Measurements from ENCODE around the gene PLEKHM3. TPM values are rescaled to one million over a fixed set of nuclear protein-coding genes. Genes with fewer than 3 reads are reported as not detected.

The PLEKHM3 gene
- total RNA-seq, 4 donors from 2014 or later, result 14.9 to 28.3 (median 21.0) TPM

GRCh38 chr2:207891086-207891844 lies 134.1 kb downstream of the PLEKHM3 start:
- 92% methylated on average over 4 of the region's 4 CpGs for WGBS
- peaks cover 12% of the 10 kb centered on the region for H3K4me1 ChIP-seq
- H3K4me3 ChIP-seq, result no peak overlapping the region
- DNase-seq (ENCODE audit: low spot score in 2 of 2), result no peak
- TF ChIP-seq EP300 (IDR thresholded peaks at IDR 0.05) (no peak), POLR2A (IDR thresholded peaks at IDR 0.05) (no peak), CTCF (IDR thresholded peaks at IDR 0.05) (no peak)
- H3K9me3 ChIP-seq, result no peaks in the 10 kb centered on the region
- no peaks in the 10 kb centered on the region for H3K27me3 ChIP-seq
- H3K36me3 ChIP-seq, result no peaks in the 10 kb centered on the region
- no peak overlapping the region for H3K27ac ChIP-seq

- 94% methylated on average over 1 of the region's 1 CpG for WGBS
- no peak for DNase-seq (ENCODE audit: low spot score in 2 of 2)
- Histone ChIP-seq H3K9me3 (no peaks in the 10 kb centered on the region), H3K4me1 (peaks cover 4% of the 10 kb centered on the region), H3K36me3 (no peaks in the 10 kb centered on the region), H3K27me3 (no peaks in the 10 kb centered on the region), H3K27ac (no peak overlapping the region), H3K4me3 (no peak overlapping the region)
- TF ChIP-seq POLR2A (IDR thresholded peaks at IDR 0.05), result no peak
- TF ChIP-seq POLR2AphosphoS5 (IDR thresholded peaks at IDR 0.05), result no peak
- TF ChIP-seq EP300 (IDR thresholded peaks at IDR 0.05), result no peak
- TF ChIP-seq CTCF (IDR thresholded peaks at IDR 0.05), result no peak
Observed at GRCh38 chr2:207887500-207887899, 137.8 kb downstream of the PLEKHM3 start.

- no peak for DNase-seq (ENCODE audit: low spot score in 2 of 2)
- H3K27ac ChIP-seq, result no peak overlapping the region
- no peak overlapping the region for H3K4me3 ChIP-seq
- H3K27me3 ChIP-seq, result no peaks in the 10 kb centered on the region
- H3K9me3 ChIP-seq, result no peaks in the 10 kb centered on the region
- no peak for TF ChIP-seq POLR2A (IDR thresholded peaks at IDR 0.05)
- no peak for TF ChIP-seq POLR2AphosphoS5 (IDR thresholded peaks at IDR 0.05)
- TF ChIP-seq EP300 (IDR thresholded peaks at IDR 0.05), result no peak
- no peak for TF ChIP-seq CTCF (IDR thresholded peaks at IDR 0.05)
- no peaks in the 10 kb centered on the region for H3K4me1 ChIP-seq
- no peaks in the 10 kb centered on the region for H3K36me3 ChIP-seq
- 92% methylated on average over 6 of the region's 6 CpGs for WGBS
Observed at GRCh38 chr2:207885010-207885409, 140.3 kb downstream of the PLEKHM3 start.

GRCh38 chr2:207884127-207884526 lies 141.2 kb downstream of the PLEKHM3 start:
- Histone ChIP-seq H3K4me3 (no peak overlapping the region), H3K27me3 (no peaks in the 10 kb centered on the region), H3K9me3 (no peaks in the 10 kb centered on the region), H3K36me3 (no peaks in the 10 kb centered on the region), H3K27ac (no peak overlapping the region), H3K4me1 (no peaks in the 10 kb centered on the region)
- WGBS, result 89% methylated on average over 2 of the region's 2 CpGs
- TF ChIP-seq POLR2AphosphoS5 (IDR thresholded peaks at IDR 0.05), result no peak
- TF ChIP-seq EP300 (IDR thresholded peaks at IDR 0.05), result no peak
- no peak for TF ChIP-seq CTCF (IDR thresholded peaks at IDR 0.05)
- TF ChIP-seq POLR2A (IDR thresholded peaks at IDR 0.05), result no peak
- no peak for DNase-seq (ENCODE audit: low spot score in 2 of 2)

- H3K9me3 ChIP-seq, result no peaks in the 10 kb centered on the region
- no peaks in the 10 kb centered on the region for H3K36me3 ChIP-seq
- no peak for DNase-seq (ENCODE audit: low spot score in 2 of 2)
- TF ChIP-seq CTCF (IDR thresholded peaks at IDR 0.05) (no peak), POLR2AphosphoS5 (IDR thresholded peaks at IDR 0.05) (no peak), POLR2A (IDR thresholded peaks at IDR 0.05) (no peak), EP300 (IDR thresholded peaks at IDR 0.05) (no peak)
- H3K27me3 ChIP-seq, result no peaks in the 10 kb centered on the region
- H3K27ac ChIP-seq, result no peak overlapping the region
- no peaks in the 10 kb centered on the region for H3K4me1 ChIP-seq
- H3K4me3 ChIP-seq, result no peak overlapping the region
- 98% methylated on average over 6 of the region's 6 CpGs for WGBS
Observed at GRCh38 chr2:207883002-207883780, 142.1 kb downstream of the PLEKHM3 start.
